IMR-90 (cell line): ENCODE measurements around the gene CNTN5. TPM values are rescaled to one million over a fixed set of nuclear protein-coding genes. Genes with fewer than 3 reads are reported as not detected.

Source experiments
- ATAC-seq: fragments of 200-7000 bp; cut with Tn5 transposase; 2 replicates; pipeline ENCODE4 v1.9.1; 2020; ENCODE audit warnings: low read depth, mild to moderate bottlenecking, moderate library complexity
- BruUV-seq: library from RNA; stranded (reverse); fragments of 400-500 nt; replicated peaks from 2 replicates; lab custom pipeline; 2021; lab: Mats Ljungman, UMichigan
- CTCF ChIA-PET: fragments of 300-600 bp; formaldehyde crosslinking; extraction: SDS; loops from one replicate; lab custom pipeline; 2021; ENCODE audit warnings: antibody characterized with exemption; lab: Yijun Ruan, JAX
- POLR2A ChIA-PET: fragments of 300-600 bp; sonication (Branson Sonifier 250); formaldehyde crosslinking; loops from one replicate; lab custom pipeline; 2022; ENCODE audit warnings: antibody characterized with exemption; ENCODE audit not compliant: unreplicated experiment; lab: Charles Lee
- DNase-seq: peaks from one replicate; pipeline ENCODE4 v3.0.0; 2013
- H2AFZ ChIP-seq: replicated peaks from 2 replicates; pipeline ENCODE3; 2013; ENCODE audit warnings: low read length, mild to moderate bottlenecking; ENCODE audit not compliant: poor library complexity
- H2AK5ac ChIP-seq: 2 replicates; pipeline ENCODE4 v1.6.1; 2013; ENCODE audit warnings: low read depth, low read length, inconsistent platforms
- H2AK9ac ChIP-seq: replicated peaks from 2 replicates; pipeline ENCODE3; 2013; ENCODE audit warnings: mild to moderate bottlenecking, low read depth, low read length, moderate library complexity; ENCODE audit not compliant: poor library complexity
- H2BK120ac ChIP-seq: 2 replicates; pipeline ENCODE4 v1.6.1; 2013; ENCODE audit warnings: low read depth, low read length, inconsistent platforms
- H2BK15ac ChIP-seq: 3 replicates; pipeline ENCODE4 v1.6.1; 2013; ENCODE audit warnings: low read depth, low read length, inconsistent platforms
- H2BK20ac ChIP-seq: 2 replicates; pipeline ENCODE4 v1.6.1; 2013; ENCODE audit warnings: low read depth, mild to moderate bottlenecking, inconsistent platforms, low read length, moderate library complexity
- H2BK5ac ChIP-seq: 2 replicates; pipeline ENCODE4 v1.6.1; 2013; ENCODE audit warnings: mild to moderate bottlenecking, low read depth, low read length, inconsistent platforms; ENCODE audit not compliant: poor library complexity, severe bottlenecking
- H3K14ac ChIP-seq: replicated peaks from 2 replicates; pipeline ENCODE4 v1.6.1; 2013; ENCODE audit warnings: low read depth, low read length, inconsistent platforms
- H3K18ac ChIP-seq: 2 replicates; pipeline ENCODE4 v1.6.1; 2013; ENCODE audit warnings: low read depth, low read length, control low read depth
- H3K23ac ChIP-seq: 2 replicates; pipeline ENCODE4 v1.6.1; 2013; ENCODE audit warnings: low read depth, low read length, inconsistent platforms
- H3K27ac ChIP-seq: 2 replicates; pipeline ENCODE4 v1.5.1; 2013; ENCODE audit warnings: mild to moderate bottlenecking, control low read depth, low read length; ENCODE audit not compliant: insufficient read depth
- H3K27me3 ChIP-seq: 2 replicates; pipeline ENCODE4 v1.6.1; 2013; ENCODE audit warnings: low read length; ENCODE audit not compliant: control insufficient read depth, insufficient read depth
- H3K36me3 ChIP-seq: 2 replicates; pipeline ENCODE4 v1.6.1; 2013; ENCODE audit warnings: low read length, mixed read lengths; ENCODE audit not compliant: control insufficient read depth, insufficient read depth
- H3K4ac ChIP-seq: 2 replicates; pipeline ENCODE4 v1.6.1; 2013; ENCODE audit warnings: low read depth, low read length, inconsistent platforms
- H3K4me1 ChIP-seq: 2 replicates; pipeline ENCODE4 v1.6.1; 2013; ENCODE audit warnings: low read length, mixed read lengths; ENCODE audit not compliant: control insufficient read depth, insufficient read depth
- H3K4me2 ChIP-seq: 2 replicates; pipeline ENCODE4 v1.6.1; 2013; ENCODE audit warnings: low read depth, mild to moderate bottlenecking, control low read depth, low read length, moderate library complexity
- H3K4me3 ChIP-seq: 2 replicates; pipeline ENCODE4 v1.5.1; 2013; ENCODE audit warnings: low read depth, mild to moderate bottlenecking, control low read depth, low read length, moderate library complexity; ENCODE audit not compliant: insufficient read depth
- H3K56ac ChIP-seq: 2 replicates; pipeline ENCODE4 v1.6.1; 2013; ENCODE audit warnings: low read length, inconsistent platforms; ENCODE audit not compliant: insufficient read depth; ENCODE audit errors: extremely low read depth
- H3K79me1 ChIP-seq, 2 experiments: 2 replicates each; pipeline ENCODE4 v1.6.1; 2013; ENCODE audit warnings: low read length in 2 of 2, inconsistent platforms in 1 of 2, low read depth in 1 of 2
- H3K9ac ChIP-seq: 2 replicates; pipeline ENCODE4 v1.6.1; 2013; ENCODE audit warnings: low read depth, low read length, control low read depth
- H3K9me1 ChIP-seq: 2 replicates; pipeline ENCODE4 v1.6.1; 2013; ENCODE audit warnings: low read length, inconsistent platforms; ENCODE audit not compliant: insufficient read depth
- H3K9me3 ChIP-seq: 2 replicates; pipeline ENCODE4 v1.6.1; 2013; ENCODE audit warnings: low read length; ENCODE audit not compliant: control insufficient read depth, insufficient read depth
- H4K20me1 ChIP-seq: 2 replicates; pipeline ENCODE4 v1.6.1; 2013; ENCODE audit warnings: low read length, inconsistent platforms; ENCODE audit not compliant: insufficient read depth
- H4K5ac ChIP-seq: 2 replicates; pipeline ENCODE4 v1.6.1; 2013; ENCODE audit warnings: mild to moderate bottlenecking, low read depth, low read length, control low read depth
- H4K8ac ChIP-seq, 2 experiments: 2 replicates each; pipeline ENCODE4 v1.6.1; 2013; ENCODE audit warnings: low read depth in 2 of 2, low read length in 2 of 2, control low read depth in 1 of 2, inconsistent platforms in 1 of 2
- H4K91ac ChIP-seq: 2 replicates; pipeline ENCODE4 v1.6.1; 2013; ENCODE audit warnings: low read depth, low read length, inconsistent platforms; ENCODE audit not compliant: insufficient read depth
- BHLHE40 ChIP-seq: fragments of 150-350 bp; IDR thresholded peaks from 2 replicates; pipeline ENCODE4 v1.6.1; 2016; ENCODE audit warnings: mild to moderate bottlenecking, low read depth, low read length
- CEBPB ChIP-seq: IDR thresholded peaks from 2 replicates; pipeline ENCODE4 v1.6.1; 2012; ENCODE audit warnings: low read depth, low read length, improper control_type of control experiment
- CHD1 ChIP-seq: IDR thresholded peaks from 2 replicates; pipeline ENCODE4 v1.6.1; 2012; ENCODE audit warnings: low read depth, low read length, improper control_type of control experiment
- MAFK ChIP-seq: IDR thresholded peaks from 2 replicates; pipeline ENCODE4 v1.6.1; 2012; ENCODE audit warnings: low read depth, low read length, improper control_type of control experiment
- MAZ ChIP-seq: IDR thresholded peaks from 2 replicates; pipeline ENCODE4 v1.6.1; 2012; ENCODE audit warnings: low read depth, mild to moderate bottlenecking, low read length, improper control_type of control experiment, moderate library complexity, borderline replicate concordance
- MXI1 ChIP-seq: IDR thresholded peaks from 2 replicates; pipeline ENCODE4 v1.6.1; 2012; ENCODE audit warnings: low read depth, mild to moderate bottlenecking, low read length, moderate library complexity, borderline replicate concordance
- NFE2L2 ChIP-seq: fragments of 150-350 bp; IDR thresholded peaks from 2 replicates; pipeline ENCODE4 v1.6.1; 2016; ENCODE audit warnings: low read depth, mild to moderate bottlenecking, low read length
- POLR2A ChIP-seq: IDR thresholded peaks from 2 replicates; pipeline ENCODE4 v1.6.1; 2012; ENCODE audit warnings: mild to moderate bottlenecking, low read depth, low read length
- RAD21 ChIP-seq: IDR thresholded peaks from 2 replicates; pipeline ENCODE4 v1.6.1; 2012; ENCODE audit warnings: low read length, improper control_type of control experiment
- RCOR1 ChIP-seq: IDR thresholded peaks from 2 replicates; pipeline ENCODE4 v1.6.1; 2012; ENCODE audit warnings: mild to moderate bottlenecking, low read length, improper control_type of control experiment; ENCODE audit not compliant: insufficient replicate concordance
- RFX5 ChIP-seq: IDR thresholded peaks from 2 replicates; pipeline ENCODE4 v1.8.0; 2012; ENCODE audit warnings: low read depth, mild to moderate bottlenecking, low read length, moderate library complexity
- WGBS, 2 experiments: methylation state at CpG; one replicate each; pipeline versions ENCODE4 v1.1.5 to v1.1.7; 2013; ENCODE audit warnings: missing lambda C conversion rate in 2 of 2; ENCODE audit not compliant: insufficient read length in 1 of 2; ENCODE audit errors: extremely low coverage in 2 of 2; 5-methylcytosine and 5-hydroxymethylcytosine counted together
- dilution Hi-C: fragments of 300-500 bp; cut with HindIII; formaldehyde crosslinking; loops from one replicate; pipeline ENCODE4 v1.14.3; 2018; ENCODE audit warnings: low sequenced_read_pairs; ENCODE audit not compliant: unreplicated experiment
- in situ Hi-C: fragments of 300-500 bp; cut with MboI; formaldehyde crosslinking; loops from 3 replicates; pipeline ENCODE4 v1.14.3; 2019; ENCODE audit warnings: low sequenced_read_pairs, inconsistent platforms, mixed read lengths
- intact Hi-C: fragments of 100-400 bp; cut with micrococcal nuclease; formaldehyde crosslinking; loops from 2 replicates; pipeline ENCODE4 v1.10.0; 2022
- polyA plus RNA-seq, 3 experiments: library from polyadenylated mRNA; depleted of rRNA; stranded (reverse); fragments of >200 nt; gene quantifications; 2 replicates each; pipeline ENCODE4 v1.2.3, GENCODE V29; 2012; ENCODE audit warnings: low replicate concordance in 1 of 3
- total RNA-seq: library from RNA; depleted of rRNA; stranded (reverse); fragments of >200 nt; gene quantifications from 2 replicates; pipeline ENCODE4 v1.2.3, GENCODE V29; 2012
- TF ChIP-seq, protein P1 (sequence below): fragments of 150-350 bp; IDR thresholded peaks from 2 replicates; pipeline ENCODE4 v1.6.1; 2017; ENCODE audit warnings: mild to moderate bottlenecking, antibody characterized with exemption, low read length, low read depth
- TF ChIP-seq, protein P2 (sequence below): fragments of 150-350 bp; IDR thresholded peaks from 2 replicates; pipeline ENCODE4 v1.6.1; 2016; ENCODE audit warnings: low read depth, mild to moderate bottlenecking, low read length, moderate library complexity, borderline replicate concordance

CNTN5 gene
- total and polyA plus RNA-seq, 2 of the 4 experiments (the other 2 are of a cell fraction) = not detected

DNA sequence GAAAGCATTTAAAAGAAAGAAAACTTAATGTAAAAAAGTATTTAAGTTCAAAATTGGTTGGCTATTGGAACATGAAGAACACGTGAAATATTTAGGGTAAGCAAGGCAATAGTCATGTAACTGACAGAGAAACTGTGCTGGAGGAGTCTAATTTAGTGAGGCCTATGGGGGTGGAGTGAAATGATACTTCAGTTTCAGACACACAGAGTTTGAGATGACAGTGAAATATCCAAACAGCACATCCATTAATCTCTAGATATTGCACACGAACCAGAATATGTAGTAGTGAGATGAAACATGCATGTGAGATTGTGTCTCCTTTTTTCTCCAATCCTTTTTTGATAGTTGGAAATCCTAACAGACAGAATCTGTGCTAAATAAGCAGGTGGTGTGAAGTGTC lies 739.0 kb downstream of the CNTN5 start:
- TF ChIP-seq RAD21 (no peak), BHLHE40 (no peak), CEBPB (no peak), MAFK (no peak), MAZ (no peak), POLR2A (no peak), NFE2L2 (no peak), RFX5 (no peak), CHD1 (no peak), RCOR1 (no peak), MXI1 (no peak)
- TF ChIP-seq, protein P1, sequence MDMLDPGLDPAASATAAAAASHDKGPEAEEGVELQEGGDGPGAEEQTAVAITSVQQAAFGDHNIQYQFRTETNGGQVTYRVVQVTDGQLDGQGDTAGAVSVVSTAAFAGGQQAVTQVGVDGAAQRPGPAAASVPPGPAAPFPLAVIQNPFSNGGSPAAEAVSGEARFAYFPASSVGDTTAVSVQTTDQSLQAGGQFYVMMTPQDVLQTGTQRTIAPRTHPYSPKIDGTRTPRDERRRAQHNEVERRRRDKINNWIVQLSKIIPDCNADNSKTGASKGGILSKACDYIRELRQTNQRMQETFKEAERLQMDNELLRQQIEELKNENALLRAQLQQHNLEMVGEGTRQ = no peak
- TF ChIP-seq, protein P2, sequence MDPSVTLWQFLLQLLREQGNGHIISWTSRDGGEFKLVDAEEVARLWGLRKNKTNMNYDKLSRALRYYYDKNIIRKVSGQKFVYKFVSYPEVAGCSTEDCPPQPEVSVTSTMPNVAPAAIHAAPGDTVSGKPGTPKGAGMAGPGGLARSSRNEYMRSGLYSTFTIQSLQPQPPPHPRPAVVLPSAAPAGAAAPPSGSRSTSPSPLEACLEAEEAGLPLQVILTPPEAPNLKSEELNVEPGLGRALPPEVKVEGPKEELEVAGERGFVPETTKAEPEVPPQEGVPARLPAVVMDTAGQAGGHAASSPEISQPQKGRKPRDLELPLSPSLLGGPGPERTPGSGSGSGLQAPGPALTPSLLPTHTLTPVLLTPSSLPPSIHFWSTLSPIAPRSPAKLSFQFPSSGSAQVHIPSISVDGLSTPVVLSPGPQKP = no peak
- H4K91ac ChIP-seq = no peak overlapping the region
- H3K36me3 ChIP-seq = no peaks in the 10 kb centered on the region
- ChIA-PET CTCF (no interaction called here), POLR2A (no interaction called here)
- no peak overlapping the region for H2AK9ac ChIP-seq
- no peak overlapping the region for H2BK120ac ChIP-seq
- H3K56ac ChIP-seq = no peak overlapping the region
- WGBS, 2 experiments = no CpG with 5 or more reads among the region's 2 CpGs
- no peak overlapping the region for H3K4me3 ChIP-seq
- intact Hi-C loops = loop anchor here (10.0 kb wide), 1 partner anchor 1175 kb away; no protein-coding TSS in a partner anchor
- no TSS peak for BruUV-seq
- H3K9me3 ChIP-seq = no peaks in the 10 kb centered on the region
- H2BK20ac ChIP-seq = no peak overlapping the region
- no peak overlapping the region for H3K9ac ChIP-seq
- no peaks in the 10 kb centered on the region for H4K20me1 ChIP-seq
- no peak overlapping the region for H4K8ac ChIP-seq
- H2BK5ac ChIP-seq = no peak overlapping the region
- H3K18ac ChIP-seq = no peak overlapping the region
- no peak overlapping the region for H3K27ac ChIP-seq
- no peak overlapping the region for H3K4ac ChIP-seq
- in situ Hi-C loops = no loop called here
- no peak overlapping the region for H4K5ac ChIP-seq
- H3K23ac ChIP-seq = no peak overlapping the region
- no peaks in the 10 kb centered on the region for H3K79me1 ChIP-seq
- H3K14ac ChIP-seq = no peak overlapping the region
- H2AK5ac ChIP-seq = no peak overlapping the region
- no peaks in the 10 kb centered on the region for H3K4me1 ChIP-seq
- H2AFZ ChIP-seq = no peak overlapping the region
- ATAC-seq = no peak
- H3K4me2 ChIP-seq = no peak overlapping the region
- dilution Hi-C loops = no loop called here
- no peak overlapping the region for H2BK15ac ChIP-seq
- H3K9me1 ChIP-seq = no peaks in the 10 kb centered on the region
- H3K27me3 ChIP-seq = no peaks in the 10 kb centered on the region
- DNase-seq = no peak
